Gastroesophageal sphincter (tissue), 4 donors: ENCODE measurements around the gene CLIP2. TPM values are rescaled to one million over a fixed set of nuclear protein-coding genes. Genes with fewer than 3 reads are reported as not detected.
"Not testable (repeated sequence)": the region's sequence is repeated elsewhere in the genome, so short reads cannot be mapped to it uniquely, and the experiment has no call there.

ENCODE experiments used
- ATAC-seq: fragments of 150-250 bp; one replicate; pipeline ENCODE4 v1.9.1; 2016; ENCODE audit warnings: mild to moderate bottlenecking, moderate library complexity
- H3K27ac ChIP-seq, 4 donors: fragments of 200-600 bp; sonication (generic) in 3 of 4; 1 replicate in 3 of 4; 2 replicates in 1 of 4; pipeline ENCODE4 v1.5.1; 2016 to 2019
- H3K27me3 ChIP-seq: fragments of 200-600 bp; sonication (generic); one replicate; pipeline ENCODE4 v1.5.1; 2019
- H3K36me3 ChIP-seq, 2 donors: fragments of 200-600 bp; sonication (generic); one replicate each; pipeline ENCODE4 v1.5.1; 2019; ENCODE audit warnings: control low read depth in 1 of 2
- H3K4me1 ChIP-seq, 3 donors: fragments of 200-600 bp; sonication (generic); 1 replicate in 2 of 3; 2 replicates in 1 of 3; pipeline ENCODE4 v1.5.1; 2016 to 2019; ENCODE audit warnings: control low read depth in 2 of 3
- H3K4me3 ChIP-seq, 2 donors: fragments of 200-600 bp; sonication (generic); one replicate each; pipeline ENCODE4 v1.5.1; 2019; ENCODE audit warnings: mild to moderate bottlenecking in 1 of 2, moderate library complexity in 1 of 2
- H3K9me3 ChIP-seq, 3 donors: fragments of 200-600 bp; sonication (generic); one replicate each; pipeline ENCODE4 v1.5.1; 2017 to 2019; ENCODE audit warnings: control low read depth in 2 of 3
- CTCF ChIP-seq, 4 experiments: fragments of 200-600 bp in 2 of 4; fragments of 450-650 bp in 2 of 4; sonication (generic) in 1 of 4; IDR thresholded peaks; one replicate each; pipeline ENCODE4 v1.5.1; 2017 to 2019; ENCODE audit warnings: antibody characterized with exemption in 4 of 4, mild to moderate bottlenecking in 2 of 4, moderate library complexity in 2 of 4
- EP300 ChIP-seq: sonication (generic); formaldehyde crosslinking; IDR thresholded peaks from one replicate; pipeline ENCODE4 v1.6.1; 2017; ENCODE audit warnings: antibody characterized with exemption, mild to moderate bottlenecking
- POLR2A ChIP-seq, 2 donors: fragments of 450-650 bp; IDR thresholded peaks; one replicate each; pipeline ENCODE4 v1.6.1; 2017; ENCODE audit warnings: antibody characterized with exemption in 2 of 2, mild to moderate bottlenecking in 2 of 2, moderate library complexity in 1 of 2
- POLR2AphosphoS5 ChIP-seq: sonication (generic); formaldehyde crosslinking; IDR thresholded peaks from one replicate; pipeline ENCODE4 v1.6.1; 2017; ENCODE audit warnings: antibody characterized with exemption
- WGBS, 2 donors: methylation state at CpG; one replicate each; pipeline ENCODE4 v1.1.5; 2018; ENCODE audit warnings: low coverage in 1 of 2; 5-methylcytosine and 5-hydroxymethylcytosine counted together
- total RNA-seq, 4 donors: library from RNA; depleted of rRNA; stranded (reverse); fragments of >200 nt; gene quantifications; one replicate each; pipeline ENCODE4 v1.1.0, GENCODE V29; 2016

CLIP2 gene
- total RNA-seq, 4 donors from 2014 or later: 23.0 to 50.7 (median 35.5) TPM

- no peaks in the 10 kb centered on the region for H3K9me3 ChIP-seq
- H3K36me3 ChIP-seq: peaks cover 0 to 30% of the 10 kb centered on the region in 2 donors
- ATAC-seq: no peak
- H3K4me3 ChIP-seq: no peak overlapping the region
- H3K27ac ChIP-seq: no peak overlapping the region
- 100% methylated on average over 1 of the region's 2 CpGs for WGBS, 2 donors
- H3K4me1 ChIP-seq: no peaks in the 10 kb centered on the region
- no peak for TF ChIP-seq POLR2A (IDR thresholded peaks at IDR 0.05)
- no peak for TF ChIP-seq POLR2AphosphoS5
- no peak for TF ChIP-seq EP300
- no peak for TF ChIP-seq CTCF (IDR thresholded peaks at IDR 0.05)
- no peaks in the 10 kb centered on the region for H3K27me3 ChIP-seq
These were observed 55.6 kb downstream of the CLIP2 start for GRCh38 chr7:74344786-74345185.

GRCh38 chr7:74345970-74346369, 56.8 kb downstream of the CLIP2 start:
- Histone ChIP-seq H3K9me3 (no peaks in the 10 kb centered on the region), H3K36me3 (peaks cover 0 to 19% of the 10 kb centered on the region in 2 donors), H3K4me1 (no peaks in the 10 kb centered on the region), H3K4me3 (no peak overlapping the region), H3K27me3 (no peaks in the 10 kb centered on the region), H3K27ac (no peak overlapping the region)
- TF ChIP-seq CTCF (IDR thresholded peaks at IDR 0.05) (no peak), POLR2A (IDR thresholded peaks at IDR 0.05) (no peak), EP300 (no peak), POLR2AphosphoS5 (no peak)
- 83 to 100% methylated on average over 2 of the region's 2 CpGs for WGBS, 2 donors
- no peak for ATAC-seq

- peaks cover 0 to 13% of the 10 kb centered on the region in 2 donors for H3K36me3 ChIP-seq
- no peaks in the 10 kb centered on the region for H3K9me3 ChIP-seq
- ATAC-seq: no peak
- no peak overlapping the region for H3K4me3 ChIP-seq
- WGBS, 2 donors: 97% methylated on average over 5 of the region's 10 CpGs; no CpG with 5 or more reads in 1 of the 2 donors
- TF ChIP-seq POLR2A (IDR thresholded peaks at IDR 0.05) (no peak), CTCF (IDR thresholded peaks at IDR 0.05) (no peak), POLR2AphosphoS5 (no peak), EP300 (no peak)
- no peaks in the 10 kb centered on the region for H3K27me3 ChIP-seq
- no peaks in the 10 kb centered on the region for H3K4me1 ChIP-seq
- no peak overlapping the region for H3K27ac ChIP-seq
These were observed 60.4 kb downstream of the CLIP2 start for GRCh38 chr7:74349621-74350020.

GRCh38 chr7:74350751-74351150, 61.5 kb downstream of the CLIP2 start:
- Histone ChIP-seq H3K27ac (no peak overlapping the region), H3K4me1 (no peaks in the 10 kb centered on the region), H3K27me3 (no peaks in the 10 kb centered on the region), H3K36me3 (peaks cover 0 to 24% of the 10 kb centered on the region in 2 donors), H3K4me3 (no peak overlapping the region), H3K9me3 (peaks cover 0 to 2% (median 0%) of the 10 kb centered on the region in 3 donors)
- ATAC-seq: no peak
- WGBS, 2 donors: 86% methylated on average over 1 of the region's 1 CpG; no CpG with 5 or more reads in 1 of the 2 donors
- TF ChIP-seq POLR2A (IDR thresholded peaks at IDR 0.05): no peak
- no peak for TF ChIP-seq CTCF (IDR thresholded peaks at IDR 0.05)
- TF ChIP-seq POLR2AphosphoS5: no peak
- no peak for TF ChIP-seq EP300

- no peaks in the 10 kb centered on the region for H3K27me3 ChIP-seq
- WGBS, 2 donors: 43 to 69% methylated on average over 2 to 3 of the region's 3 CpGs
- peaks cover 0 to 12% (median 0%) of the 10 kb centered on the region in 3 donors for H3K9me3 ChIP-seq
- H3K27ac ChIP-seq: no peak overlapping the region
- ATAC-seq: no peak
- H3K4me1 ChIP-seq: no peaks in the 10 kb centered on the region
- peaks cover 0 to 35% of the 10 kb centered on the region in 2 donors for H3K36me3 ChIP-seq
- no peak overlapping the region for H3K4me3 ChIP-seq
- TF ChIP-seq CTCF (IDR thresholded peaks at IDR 0.05) (no peak), EP300 (no peak), POLR2A (IDR thresholded peaks at IDR 0.05) (no peak), POLR2AphosphoS5 (no peak)
These were observed 62.6 kb downstream of the CLIP2 start for GRCh38 chr7:74351836-74352235.

GRCh38 chr7:74352551-74353138, 63.4 kb downstream of the CLIP2 start:
- not testable (repeated sequence) for H3K27ac ChIP-seq, H3K27me3 ChIP-seq, H3K4me1 ChIP-seq, ATAC-seq, H3K4me3 ChIP-seq
- 73 to 86% methylated on average over 1 to 4 of the region's 4 CpGs for WGBS, 2 donors
- peaks cover 0 to 17% (median 0%) of the 10 kb centered on the region in 3 donors for H3K9me3 ChIP-seq
- peaks cover 0 to 43% of the 10 kb centered on the region in 2 donors for H3K36me3 ChIP-seq
